COR-L47 (cell line): ENCODE data around the gene LAMC3.

Experiments
- DNase-seq: peaks from one replicate; lab custom pipeline; 2025; lab: John Stamatoyannopoulos, UW

Gene LAMC3

DNA sequence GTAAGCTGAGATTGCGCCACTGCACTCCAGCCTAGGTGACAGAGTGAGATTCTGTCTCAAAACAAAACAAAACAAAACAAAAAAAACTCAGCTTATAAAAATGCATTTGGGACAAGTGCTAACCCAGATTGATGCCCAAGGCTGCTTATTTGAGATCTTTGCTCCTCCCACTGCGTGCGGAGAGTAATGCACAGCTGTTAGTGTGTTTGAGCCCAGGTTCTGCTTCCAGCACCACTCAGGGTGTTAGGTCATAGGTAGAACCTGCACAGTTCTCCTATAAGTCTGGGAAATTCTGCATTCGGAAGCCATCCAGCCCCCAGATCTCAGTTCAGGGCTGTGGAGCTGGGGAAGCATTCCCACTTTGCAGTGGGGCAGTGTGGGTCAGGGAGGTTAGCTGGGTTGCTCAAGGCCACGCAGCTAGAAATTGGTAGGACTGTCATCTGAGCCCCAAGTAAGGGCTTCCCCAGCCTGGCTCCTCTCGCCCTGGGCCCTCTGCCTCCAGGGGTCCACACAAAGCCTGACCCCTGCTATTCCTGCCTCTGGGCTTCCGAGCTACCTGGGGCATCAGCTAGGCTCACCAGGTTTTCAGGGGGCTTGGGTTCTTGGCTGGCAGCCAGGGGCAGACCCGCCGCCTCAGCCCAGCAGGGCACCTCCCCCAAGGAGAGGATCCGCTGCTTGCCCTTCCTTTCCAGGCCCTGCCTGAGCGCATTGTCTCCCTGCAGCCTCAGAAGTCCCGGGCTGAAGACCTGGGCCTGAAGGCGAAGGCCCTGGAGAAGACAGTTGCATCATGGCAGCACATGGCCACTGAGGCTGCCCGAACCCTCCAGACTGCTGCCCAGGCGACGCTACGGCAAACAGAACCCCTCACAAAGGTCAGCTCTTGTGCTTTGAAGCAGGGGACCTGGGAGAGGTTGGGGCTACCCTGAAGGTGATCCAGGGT is 69.7 kb downstream of the LAMC3 start:
- DNase-seq = no peak

DNA sequence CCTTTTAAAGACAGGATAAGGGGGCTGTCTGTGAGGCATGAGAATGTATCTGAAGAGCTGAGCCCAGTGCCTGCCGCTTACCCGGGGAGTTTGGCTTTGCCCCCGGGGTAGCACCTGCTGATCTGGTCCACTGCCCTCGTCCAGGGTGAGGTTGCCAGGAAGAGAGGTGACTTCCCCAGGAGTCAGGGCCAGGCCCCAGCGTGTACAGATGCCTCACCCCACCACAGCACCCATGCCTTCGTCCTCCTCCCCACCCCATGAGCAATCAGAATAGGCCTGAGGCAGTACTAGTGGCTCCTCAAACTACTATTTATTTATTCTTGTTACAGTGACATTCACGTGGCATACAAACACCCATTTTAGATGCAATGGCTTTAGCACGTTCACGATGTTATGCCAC is 71.6 kb downstream of the LAMC3 start:
- no peak for DNase-seq

DNA sequence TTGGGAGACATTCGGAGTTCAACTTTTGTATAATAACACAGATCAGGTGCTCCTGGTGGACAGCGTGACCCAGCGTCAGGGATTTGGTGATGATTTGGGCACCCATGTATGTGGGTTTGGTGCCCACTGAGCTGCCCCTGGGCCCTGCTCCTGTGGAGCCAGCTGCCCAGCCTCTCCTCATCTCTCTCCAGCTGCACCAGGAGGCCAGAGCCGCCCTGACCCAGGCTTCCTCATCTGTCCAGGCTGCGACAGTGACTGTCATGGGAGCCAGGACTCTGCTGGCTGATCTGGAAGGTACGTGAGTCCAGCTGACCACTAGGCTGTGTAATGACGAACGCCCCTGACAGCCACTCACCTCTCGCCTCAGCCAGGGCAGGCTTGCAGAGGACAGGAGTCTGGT is 72.9 kb downstream of the LAMC3 start:
- DNase-seq = no peak

DNA sequence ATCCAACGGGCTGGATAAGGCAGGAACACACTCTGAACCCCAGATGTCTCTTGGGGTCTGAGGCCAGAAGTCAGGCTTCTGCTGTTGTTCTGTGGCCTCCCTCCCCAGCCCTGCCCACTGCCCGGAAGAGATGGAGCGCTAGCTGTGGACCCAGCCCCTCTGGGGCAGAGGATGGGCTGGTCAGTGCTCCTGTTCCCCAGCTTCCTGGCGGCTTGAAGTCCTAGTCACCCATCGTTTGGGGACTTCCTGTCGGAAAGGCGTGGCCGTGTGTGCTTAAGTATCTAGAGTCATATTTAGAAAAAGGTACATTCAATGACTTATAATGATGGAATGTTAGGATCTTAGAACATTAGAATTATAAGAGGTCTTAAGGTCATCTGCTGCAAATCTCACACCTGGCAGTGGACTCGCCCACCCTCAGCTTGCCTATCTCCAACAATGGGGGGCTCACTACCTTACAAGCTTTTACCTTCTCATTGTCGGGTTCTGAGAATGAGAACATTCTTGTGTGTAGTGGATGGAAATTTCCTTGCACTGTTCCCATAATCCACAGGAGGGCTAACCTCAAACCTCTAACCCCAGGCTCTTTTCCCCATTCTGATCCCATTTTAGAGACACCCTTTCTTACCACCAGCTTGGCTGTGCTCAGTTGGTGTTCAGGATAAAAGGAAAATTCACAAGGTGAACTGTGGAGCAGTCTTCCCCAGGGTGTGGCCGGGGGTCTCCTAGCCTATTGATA is 74.0 kb downstream of the LAMC3 start:
- no peak for DNase-seq

DNA sequence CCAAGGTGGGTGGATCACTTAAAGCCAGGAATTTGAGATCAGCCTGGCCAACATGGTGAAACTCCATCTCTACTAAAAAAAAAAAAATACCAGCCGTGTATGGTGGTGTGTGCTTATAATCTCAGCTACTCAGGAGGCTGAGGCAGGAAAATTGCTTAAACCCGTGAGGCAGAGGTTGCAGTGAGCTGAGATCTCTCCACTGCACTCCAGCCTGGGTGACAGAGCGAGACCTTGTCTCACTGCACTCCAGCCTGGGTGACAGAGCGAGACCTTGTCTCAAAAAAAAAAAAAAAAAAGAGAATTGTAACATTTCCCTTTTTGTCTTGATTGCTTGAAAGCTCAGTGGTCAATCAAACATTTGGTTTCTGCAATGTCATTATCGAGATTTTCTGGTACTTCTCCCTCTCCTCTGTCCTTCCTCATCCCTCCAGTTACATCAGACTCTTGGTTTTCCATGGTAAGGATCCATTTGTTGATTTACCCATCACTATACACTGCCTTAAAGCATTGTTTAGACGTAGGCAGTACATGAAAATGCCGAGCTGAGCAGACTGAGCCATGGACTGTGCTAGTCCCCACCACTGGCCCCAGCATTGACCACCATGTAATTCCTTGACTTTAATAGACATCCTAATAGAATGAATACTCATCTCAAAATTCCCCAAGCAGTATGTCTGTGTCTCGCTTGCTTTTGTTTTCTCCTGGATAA is 75.8 kb downstream of the LAMC3 start:
- DNase-seq = no peak

DNA sequence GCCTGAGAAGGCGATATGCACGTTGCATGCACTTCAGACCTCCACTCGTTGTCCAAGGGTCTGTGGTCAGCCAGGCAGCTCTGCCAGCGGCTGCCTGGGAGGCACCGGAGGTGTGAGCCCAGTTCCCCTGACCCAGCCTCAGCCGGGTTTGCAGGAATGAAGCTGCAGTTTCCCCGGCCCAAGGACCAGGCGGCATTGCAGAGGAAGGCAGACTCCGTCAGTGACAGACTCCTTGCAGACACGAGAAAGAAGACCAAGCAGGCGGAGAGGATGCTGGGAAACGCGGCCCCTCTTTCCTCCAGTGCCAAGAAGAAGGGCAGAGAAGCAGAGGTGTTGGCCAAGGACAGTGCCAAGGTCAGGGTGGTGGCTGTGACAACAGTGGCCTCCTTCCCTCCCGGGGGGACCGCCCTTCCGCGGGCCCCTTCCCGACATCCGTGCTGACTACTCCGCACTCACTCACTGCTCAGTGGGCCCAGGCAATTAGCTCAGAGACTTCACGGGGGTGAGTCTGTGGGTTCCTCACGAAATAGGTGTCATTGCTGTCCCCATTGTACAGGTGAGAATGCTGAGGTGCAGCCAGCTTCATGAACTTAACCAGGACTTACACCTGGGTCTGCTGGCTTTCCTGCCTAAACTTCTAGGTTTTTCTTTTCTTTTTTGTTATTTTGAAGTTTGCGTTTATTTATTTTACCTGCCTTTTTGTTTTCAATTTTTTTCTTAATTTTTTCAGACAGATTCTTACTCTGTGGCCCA is 76.6 kb downstream of the LAMC3 start:
- no peak for DNase-seq

DNA sequence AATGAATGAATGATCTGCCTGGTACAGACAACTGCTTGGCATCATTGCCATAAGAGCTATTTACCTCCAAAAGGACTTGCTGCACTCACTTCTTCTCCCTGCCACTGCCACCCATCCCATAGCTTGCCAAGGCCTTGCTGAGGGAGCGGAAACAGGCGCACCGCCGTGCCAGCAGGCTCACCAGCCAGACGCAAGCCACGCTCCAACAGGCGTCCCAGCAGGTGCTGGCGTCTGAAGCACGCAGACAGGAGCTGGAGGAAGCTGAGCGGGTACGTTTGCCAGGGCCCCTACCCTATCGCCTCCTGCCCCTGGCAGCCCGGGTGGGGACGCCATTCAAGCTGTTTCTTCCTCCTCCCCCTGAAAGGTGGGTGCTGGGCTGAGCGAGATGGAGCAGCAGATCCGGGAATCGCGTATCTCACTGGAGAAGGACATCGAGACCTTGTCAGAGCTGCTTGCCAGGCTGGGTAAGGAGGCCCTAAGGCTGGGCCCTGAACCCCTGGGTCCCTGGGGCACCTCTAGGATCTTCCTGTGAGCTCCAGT is 78.5 kb downstream of the LAMC3 start:
- DNase-seq = no peak

DNA sequence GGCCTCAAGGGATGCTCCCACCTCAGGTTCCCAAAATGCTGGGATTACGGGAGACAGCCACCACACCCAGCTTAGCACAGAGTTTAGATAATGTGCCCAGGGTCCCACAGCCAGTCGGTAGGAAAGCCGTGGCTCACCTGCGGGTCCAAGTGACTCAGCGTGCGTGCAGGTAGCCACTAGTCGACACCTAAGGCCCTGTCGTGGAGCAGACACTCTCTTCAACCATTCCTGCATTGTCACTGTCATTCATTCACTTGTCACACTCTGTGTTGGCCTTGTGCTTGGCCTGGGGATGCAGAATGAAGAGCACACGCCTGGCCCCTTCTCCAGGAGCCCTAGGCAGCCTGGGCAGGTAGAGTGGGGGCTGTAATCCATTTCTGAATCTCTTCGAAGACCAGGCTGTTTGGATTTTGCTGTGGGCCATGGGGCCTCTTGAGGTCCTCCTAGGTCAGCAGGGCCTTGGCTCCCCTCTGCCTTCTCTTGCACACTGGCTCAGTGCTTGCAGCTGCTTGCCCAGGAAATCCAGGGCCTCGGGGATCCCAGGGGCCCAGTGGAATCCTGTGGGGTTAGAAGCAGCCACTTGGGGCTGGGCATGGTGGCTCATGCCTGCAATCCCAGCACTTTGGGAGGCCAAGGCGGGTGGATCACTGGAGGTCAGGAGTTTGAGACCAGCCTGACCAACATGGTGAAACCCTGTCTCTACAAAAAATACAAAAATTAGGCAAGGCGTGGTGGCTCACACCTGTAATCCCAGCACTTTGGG is 81.2 kb downstream of the LAMC3 start:
- DNase-seq = no peak

DNA sequence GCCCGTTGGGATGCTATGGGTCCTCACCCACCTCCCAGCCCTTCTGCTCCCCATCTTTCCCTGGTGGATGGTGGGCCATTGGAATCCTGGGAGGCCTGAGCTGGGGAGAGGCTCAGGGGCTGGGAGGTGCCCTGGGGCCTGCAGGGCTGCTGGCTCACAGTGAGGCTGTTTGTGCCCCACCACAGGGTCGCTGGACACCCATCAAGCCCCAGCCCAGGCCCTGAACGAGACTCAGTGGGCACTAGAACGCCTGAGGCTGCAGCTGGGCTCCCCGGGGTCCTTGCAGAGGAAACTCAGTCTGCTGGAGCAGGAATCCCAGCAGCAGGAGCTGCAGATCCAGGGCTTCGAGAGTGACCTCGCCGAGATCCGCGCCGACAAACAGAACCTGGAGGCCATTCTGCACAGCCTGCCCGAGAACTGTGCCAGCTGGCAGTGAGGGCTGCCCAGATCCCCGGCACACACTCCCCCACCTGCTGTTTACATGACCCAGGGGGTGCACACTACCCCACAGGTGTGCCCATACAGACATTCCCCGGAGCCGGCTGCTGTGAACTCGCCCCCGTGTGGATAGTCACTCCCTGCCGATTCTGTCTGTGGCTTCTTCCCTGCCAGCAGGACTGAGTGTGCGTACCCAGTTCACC is 82.5 kb downstream of the LAMC3 start:
- DNase-seq = peak; percentile 36

DNA sequence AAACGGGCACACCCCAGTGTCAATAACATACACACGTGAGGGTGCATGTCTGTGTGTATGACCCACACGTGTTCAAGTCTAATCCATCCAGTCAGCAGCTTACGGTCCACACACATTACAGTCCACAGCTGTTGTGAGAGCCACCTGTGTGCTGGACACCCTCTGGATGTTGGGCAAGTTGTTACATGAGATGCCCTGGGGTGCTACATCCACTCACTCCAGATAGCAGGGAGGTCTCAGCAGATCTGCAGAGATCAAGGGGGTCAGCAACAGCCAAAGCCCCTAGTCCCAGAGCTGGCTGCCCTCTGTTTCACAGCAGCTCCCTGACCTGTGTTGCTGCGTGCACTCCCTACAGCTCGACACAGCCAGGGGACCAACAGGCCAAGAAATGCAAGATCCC is 83.1 kb downstream of the LAMC3 start:
- no peak for DNase-seq

DNA sequence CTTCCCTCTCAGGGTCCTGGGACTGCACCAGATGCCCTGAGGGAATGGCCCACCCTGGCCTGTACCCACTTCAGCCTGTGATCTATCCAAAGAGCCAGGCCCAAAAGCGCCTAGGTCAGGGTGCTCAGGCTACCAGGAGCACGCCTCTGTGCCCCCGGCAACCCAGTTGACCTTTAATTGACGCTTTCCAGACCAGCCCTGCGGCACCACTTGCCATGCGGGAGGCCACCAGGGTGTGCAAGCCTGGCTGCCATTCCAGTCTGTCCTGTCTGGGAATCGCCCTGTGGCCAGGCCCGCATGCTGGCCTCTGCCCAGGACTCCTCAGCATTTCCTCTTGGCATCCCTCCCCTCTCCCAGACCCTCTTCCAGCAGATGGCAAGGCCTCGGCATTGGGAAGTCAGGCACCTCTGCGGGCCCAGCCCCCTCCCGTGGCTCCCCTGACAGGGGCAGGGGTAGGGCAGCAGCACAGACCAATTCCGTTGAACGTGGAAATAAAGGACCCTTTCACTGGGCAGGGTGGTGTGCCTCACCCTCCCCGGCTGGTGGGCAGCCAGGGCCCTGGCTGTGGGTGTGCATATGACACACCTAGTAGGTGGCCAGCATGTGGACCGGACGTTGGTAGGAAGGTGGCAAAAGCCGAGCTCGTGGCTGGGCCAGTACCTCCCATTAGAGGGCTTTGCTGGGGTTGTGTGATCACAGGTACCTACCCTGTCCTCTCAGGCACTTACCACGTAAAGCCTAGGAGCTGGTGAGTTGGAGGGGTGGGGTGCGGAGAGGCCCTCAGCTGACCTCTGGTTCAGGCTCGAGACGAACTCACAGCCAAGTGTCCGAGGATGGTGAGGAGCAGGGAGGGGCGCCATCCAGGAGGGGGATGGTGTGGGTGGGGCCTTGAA is 83.8 kb downstream of the LAMC3 start:
- no peak for DNase-seq

DNA sequence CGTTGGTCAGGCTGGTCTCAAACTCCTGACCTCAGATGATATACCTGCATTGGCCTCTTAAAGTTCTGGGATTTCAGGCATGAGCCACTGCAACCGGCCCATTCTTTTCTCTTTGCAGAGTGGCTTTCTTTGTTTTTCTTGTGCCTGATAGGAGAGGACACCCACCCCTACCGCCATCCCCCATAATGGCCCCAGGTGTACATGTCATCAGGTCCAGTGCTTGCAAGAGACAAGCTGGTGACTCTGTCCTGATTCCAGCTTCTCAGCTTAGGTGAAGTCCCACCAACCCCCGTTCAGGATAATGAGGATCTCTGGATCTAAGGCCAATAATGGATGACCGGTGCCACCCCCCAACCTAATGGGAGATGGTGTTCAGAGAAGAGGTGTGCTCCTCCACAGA is 85.0 kb downstream of the LAMC3 start:
- DNase-seq = no peak

DNA sequence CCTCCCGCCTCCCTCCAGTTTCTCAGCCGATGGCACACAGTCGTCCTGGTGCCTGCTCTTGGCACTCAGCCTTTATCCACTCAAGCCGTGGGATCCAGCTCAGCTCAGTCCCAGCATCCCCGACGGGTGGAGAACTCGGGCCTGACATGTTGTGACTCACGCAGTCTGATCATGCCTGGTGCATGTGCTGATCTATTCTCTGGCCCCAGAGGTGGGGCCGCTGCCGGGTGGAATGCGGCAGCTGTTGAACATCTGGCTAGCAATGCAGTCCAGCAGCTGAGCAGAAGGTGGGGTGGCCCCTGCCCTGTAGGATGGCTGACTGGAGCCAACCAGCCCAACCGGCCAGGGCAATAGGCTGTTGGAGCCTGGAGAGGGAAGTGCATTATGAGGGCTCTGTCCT is 85.6 kb downstream of the LAMC3 start:
- DNase-seq = no peak

DNA sequence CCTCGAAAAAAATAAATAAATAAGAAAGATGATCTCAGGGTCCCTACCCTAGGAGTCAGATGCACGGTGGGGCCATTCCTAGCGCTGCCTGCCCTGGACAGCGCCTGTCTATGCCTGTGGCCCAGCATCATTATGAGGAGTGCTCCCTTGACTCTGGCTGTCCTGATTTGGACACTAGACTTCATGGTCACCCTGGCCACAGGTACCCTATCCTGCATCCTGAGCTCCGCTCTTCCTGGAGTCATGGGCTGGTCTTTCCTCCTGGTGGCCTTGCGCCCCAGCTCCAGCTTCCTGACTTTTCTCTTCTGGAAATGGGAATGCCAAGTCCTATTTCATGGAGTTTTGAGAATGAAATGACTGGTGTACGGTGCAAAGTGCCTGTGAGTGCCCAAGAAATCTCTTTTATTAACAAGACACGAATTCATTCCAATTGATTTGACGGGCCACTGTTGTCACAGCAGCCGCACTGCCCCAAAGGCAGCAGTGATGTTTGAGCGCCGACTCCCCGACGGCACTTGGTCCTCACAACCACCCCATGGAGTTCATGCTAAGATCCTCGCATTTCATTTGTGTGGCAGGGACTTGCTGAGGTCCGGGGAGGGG is 86.8 kb downstream of the LAMC3 start:
- DNase-seq = no peak

DNA sequence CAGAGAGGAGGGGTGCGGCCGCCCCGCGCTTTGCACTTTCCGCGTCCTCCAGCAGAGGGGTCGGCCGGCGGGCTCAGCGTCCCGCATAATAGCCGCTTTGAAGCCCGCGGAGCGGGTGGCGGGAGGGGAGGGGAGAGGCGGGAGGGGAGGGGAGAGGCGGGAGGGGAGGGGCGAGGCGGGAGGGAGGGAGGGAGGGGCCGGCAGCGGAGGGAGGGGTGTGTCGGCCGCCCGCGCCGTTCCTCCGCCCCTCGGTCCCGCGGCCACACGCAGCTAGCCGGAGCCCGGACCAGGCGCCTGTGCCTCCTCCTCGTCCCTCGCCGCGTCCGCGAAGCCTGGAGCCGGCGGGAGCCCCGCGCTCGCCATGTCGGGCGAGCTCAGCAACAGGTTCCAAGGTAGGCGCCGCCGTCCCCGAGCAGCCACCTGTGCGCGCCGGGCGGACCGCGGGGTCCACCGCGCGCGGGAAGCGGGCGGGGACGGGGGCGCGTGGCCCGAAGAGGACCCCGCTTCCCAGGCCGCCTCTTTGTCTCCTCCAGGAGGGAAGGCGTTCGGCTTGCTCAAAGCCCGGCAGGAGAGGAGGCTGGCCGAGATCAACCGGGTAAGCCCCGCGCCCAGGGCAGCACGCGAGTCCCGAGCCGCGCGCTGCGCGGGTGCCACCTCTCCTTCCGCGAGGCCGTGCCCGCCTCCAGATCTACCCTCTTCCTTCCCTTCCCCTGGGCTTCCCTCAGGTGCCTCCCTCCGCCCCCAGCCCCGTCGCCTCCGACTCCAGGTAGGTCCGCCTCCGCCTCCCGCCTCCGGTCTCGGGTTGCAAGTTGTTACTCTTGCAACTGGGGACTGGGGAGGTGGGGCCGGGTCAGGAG is 87.5 kb downstream of the LAMC3 start, which contains the start of gene AIF1L:
Gene AIF1L, plus strand, starts transcription at position 263 of the 857 bp plus-strand sequence. Its CDS starts 99 bp downstream, at position 362.
- DNase-seq = peak; percentile 58

DNA sequence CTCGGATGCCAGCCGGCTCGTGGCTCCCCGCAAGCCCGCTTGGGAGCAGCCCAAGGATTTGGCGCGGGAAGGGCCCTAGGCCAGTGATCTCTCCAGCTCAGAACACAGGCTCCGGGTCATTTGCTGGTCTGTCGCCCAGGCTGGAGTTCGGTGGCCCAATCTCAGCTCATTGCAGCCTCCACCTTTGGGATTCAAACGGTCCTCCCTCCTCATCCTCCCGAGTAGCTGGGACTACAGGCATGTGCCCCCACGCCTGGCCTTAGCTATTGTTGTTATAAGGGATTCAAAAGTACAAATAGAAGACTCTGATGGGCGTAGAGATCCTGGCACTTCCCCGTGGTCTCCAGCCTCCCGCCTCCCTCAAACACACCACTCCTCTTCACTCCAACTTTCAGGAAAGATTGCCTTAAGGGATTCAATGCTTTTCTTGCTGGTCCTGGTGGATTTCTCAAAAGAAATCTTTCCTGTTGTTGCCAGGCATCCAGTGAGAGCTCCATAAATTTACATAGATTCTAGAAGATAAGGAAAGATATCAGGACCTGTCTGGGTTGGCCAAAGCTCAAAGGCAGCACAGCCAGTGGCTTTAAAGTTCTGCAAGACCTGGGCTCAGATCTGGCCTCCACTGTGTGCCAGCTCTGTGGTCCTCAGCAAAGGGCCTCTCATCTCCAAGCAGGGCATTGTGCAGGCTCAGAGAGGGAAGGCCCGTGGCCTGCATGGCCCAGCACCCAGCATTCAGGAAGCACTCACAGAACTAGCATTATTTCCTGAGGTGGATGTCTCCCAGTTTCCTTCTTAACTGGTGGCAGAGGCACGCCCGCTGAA is 88.4 kb downstream of the LAMC3 start:
- DNase-seq = no peak

DNA sequence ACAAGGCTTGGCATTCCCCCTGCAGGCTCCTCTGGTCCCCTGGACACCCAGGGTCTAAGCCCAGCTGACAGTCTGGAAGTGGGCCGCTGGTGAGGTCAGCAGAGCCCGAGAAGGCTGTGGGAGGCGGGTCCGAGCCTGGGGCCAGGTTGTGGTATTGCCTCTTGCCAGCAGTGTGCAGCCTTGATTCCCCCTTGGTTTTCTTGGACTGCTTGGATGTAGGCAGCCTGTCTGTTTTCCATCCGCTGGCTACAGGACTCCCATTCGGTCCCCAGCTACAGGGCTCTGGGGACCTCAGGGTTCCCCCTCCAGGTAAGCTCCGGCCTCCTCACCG is 88.9 kb downstream of the LAMC3 start:
- DNase-seq = no peak
